Hepatocyte (in vitro differentiated cells): ENCODE results near the gene ZFP36L1.

Experiments used
- EZH2 ChIP-seq: fragments of 200-600 bp; sonication (generic); IDR thresholded peaks from 2 replicates; pipeline ENCODE4 v1.6.1; 2016; ENCODE audit warnings: antibody characterized with exemption, mild to moderate bottlenecking, borderline replicate concordance
- EZH2phosphoT487 ChIP-seq: fragments of 200-600 bp; sonication (generic); IDR thresholded peaks from one replicate; pipeline ENCODE4 v1.6.1; 2018; ENCODE audit warnings: antibody characterized with exemption, mild to moderate bottlenecking, low read depth, moderate library complexity; ENCODE audit not compliant: unreplicated experiment, severe bottlenecking
- TF ChIP-seq, protein P1 (sequence below): fragments of 200-600 bp; sonication (generic); IDR thresholded peaks from 2 replicates; pipeline ENCODE4 v1.5.1; 2016; ENCODE audit warnings: antibody characterized with exemption, mild to moderate bottlenecking; ENCODE audit not compliant: poor library complexity

DNA sequence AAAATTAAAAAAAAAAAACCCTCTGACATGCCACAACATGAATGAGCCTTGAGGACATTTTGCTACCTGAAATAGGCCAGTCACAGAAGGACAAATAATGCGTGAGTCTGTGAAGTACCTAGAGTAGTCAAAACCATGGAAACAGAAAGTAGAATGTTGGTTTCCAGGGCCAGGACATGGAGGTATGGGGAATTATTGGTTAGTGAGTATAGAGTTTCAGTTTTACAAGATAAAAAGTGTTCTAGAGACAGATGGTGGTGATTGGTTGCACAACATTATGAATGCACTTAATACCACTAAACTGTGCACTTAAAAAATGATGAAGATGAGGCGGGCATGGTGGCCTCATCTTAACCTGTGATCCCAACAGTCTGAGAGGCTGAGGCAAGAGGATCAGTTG, 47.6 kb upstream of the ZFP36L1 start:
- TF ChIP-seq EZH2phosphoT487 (no peak), EZH2 (no peak)
- TF ChIP-seq, protein P1, sequence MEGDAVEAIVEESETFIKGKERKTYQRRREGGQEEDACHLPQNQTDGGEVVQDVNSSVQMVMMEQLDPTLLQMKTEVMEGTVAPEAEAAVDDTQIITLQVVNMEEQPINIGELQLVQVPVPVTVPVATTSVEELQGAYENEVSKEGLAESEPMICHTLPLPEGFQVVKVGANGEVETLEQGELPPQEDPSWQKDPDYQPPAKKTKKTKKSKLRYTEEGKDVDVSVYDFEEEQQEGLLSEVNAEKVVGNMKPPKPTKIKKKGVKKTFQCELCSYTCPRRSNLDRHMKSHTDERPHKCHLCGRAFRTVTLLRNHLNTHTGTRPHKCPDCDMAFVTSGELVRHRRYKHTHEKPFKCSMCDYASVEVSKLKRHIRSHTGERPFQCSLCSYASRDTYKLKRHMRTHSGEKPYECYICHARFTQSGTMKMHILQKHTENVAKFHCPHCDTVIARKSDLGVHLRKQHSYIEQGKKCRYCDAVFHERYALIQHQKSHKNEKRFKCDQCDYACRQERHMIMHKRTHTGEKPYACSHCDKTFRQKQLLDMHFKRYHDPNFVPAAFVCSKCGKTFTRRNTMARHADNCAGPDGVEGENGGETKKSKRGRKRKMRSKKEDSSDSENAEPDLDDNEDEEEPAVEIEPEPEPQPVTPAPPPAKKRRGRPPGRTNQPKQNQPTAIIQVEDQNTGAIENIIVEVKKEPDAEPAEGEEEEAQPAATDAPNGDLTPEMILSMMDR = no peak
